DOHH2 (cell line): ENCODE results near the gene GLDC.

ENCODE experiments used
- EZH2phosphoT487 ChIP-seq: fragments of 200-600 bp; sonication (generic); IDR thresholded peaks from 2 replicates; pipeline ENCODE4 v1.6.1; 2017; ENCODE audit warnings: borderline replicate concordance, mild to moderate bottlenecking, antibody characterized with exemption, low read length, moderate library complexity, mixed read lengths
- TF ChIP-seq, protein P1 (sequence below): fragments of 200-600 bp; sonication (generic); IDR thresholded peaks from one replicate; pipeline ENCODE4 v1.5.1; 2014; ENCODE audit warnings: antibody characterized with exemption, mild to moderate bottlenecking, low read depth, low read length; ENCODE audit not compliant: poor library complexity, severe bottlenecking

DNA sequence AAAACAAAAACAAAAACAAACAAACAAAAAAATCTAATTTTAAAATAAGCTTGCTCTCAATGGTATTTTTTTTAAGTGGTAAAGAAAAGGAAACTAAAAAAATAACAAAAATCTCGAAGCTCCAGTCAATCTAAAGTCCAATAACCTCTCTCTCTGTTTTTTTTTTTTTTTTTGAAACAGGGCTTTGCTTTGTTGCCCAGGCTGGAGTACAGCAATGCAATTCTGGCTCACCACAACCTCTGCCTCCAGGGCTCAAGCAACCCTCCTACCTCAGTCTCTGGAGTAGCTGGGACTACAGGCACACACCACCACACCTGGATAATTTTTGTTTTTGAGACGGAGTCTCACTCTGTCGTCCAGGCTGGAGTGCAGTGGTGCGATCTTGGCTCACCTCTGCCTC lies 25.9 kb upstream of the GLDC start:
- TF ChIP-seq, protein P1, sequence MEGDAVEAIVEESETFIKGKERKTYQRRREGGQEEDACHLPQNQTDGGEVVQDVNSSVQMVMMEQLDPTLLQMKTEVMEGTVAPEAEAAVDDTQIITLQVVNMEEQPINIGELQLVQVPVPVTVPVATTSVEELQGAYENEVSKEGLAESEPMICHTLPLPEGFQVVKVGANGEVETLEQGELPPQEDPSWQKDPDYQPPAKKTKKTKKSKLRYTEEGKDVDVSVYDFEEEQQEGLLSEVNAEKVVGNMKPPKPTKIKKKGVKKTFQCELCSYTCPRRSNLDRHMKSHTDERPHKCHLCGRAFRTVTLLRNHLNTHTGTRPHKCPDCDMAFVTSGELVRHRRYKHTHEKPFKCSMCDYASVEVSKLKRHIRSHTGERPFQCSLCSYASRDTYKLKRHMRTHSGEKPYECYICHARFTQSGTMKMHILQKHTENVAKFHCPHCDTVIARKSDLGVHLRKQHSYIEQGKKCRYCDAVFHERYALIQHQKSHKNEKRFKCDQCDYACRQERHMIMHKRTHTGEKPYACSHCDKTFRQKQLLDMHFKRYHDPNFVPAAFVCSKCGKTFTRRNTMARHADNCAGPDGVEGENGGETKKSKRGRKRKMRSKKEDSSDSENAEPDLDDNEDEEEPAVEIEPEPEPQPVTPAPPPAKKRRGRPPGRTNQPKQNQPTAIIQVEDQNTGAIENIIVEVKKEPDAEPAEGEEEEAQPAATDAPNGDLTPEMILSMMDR: no peak
- no peak for TF ChIP-seq EZH2phosphoT487
